ENCODE results near the gene TACC2. TPM values are rescaled to one million over a fixed set of nuclear protein-coding genes. Genes with fewer than 3 reads are reported as not detected.

TACC2 gene
- total and polyA plus RNA-seq, 5 experiments from 2014 or later: not detected

GRCh38 chr10:122130474-122131110, 141.6 kb downstream of the TACC2 start:
- no peak for ATAC-seq
- Mint-ChIP-seq H3K36me3 (no peaks in the 10 kb centered on the region), H3K27ac (no peak overlapping the region)

GRCh38 chr10:122132331-122132755, 143.4 kb downstream of the TACC2 start:
- Mint-ChIP-seq H3K4me1 (peaks cover 0 to 7% (median 1%) of the 10 kb centered on the region in 4 donors), H3K9me3 (peaks cover 0 to 4% (median 0%) of the 10 kb centered on the region in 9 donors), H3K4me3 (no peak overlapping the region), H3K36me3 (no peaks in the 10 kb centered on the region), H3K27me3 (peaks cover 8 to 59% (median 13%) of the 10 kb centered on the region in 5 donors), H3K27ac (no peak overlapping the region)
- POLR2A ChIA-PET: no interaction called here
- DNase-seq: no peak
- no peak for ATAC-seq

More at GRCh38 chr10:122130474-122131110, 141.6 kb downstream of the TACC2 start:
- POLR2A ChIA-PET: no interaction called here
- Mint-ChIP-seq H3K4me1 (peaks cover 0 to 7% (median 1%) of the 10 kb centered on the region in 4 donors), H3K4me3 (no peak overlapping the region), H3K27me3 (peaks cover 8 to 60% (median 13%) of the 10 kb centered on the region in 5 donors), H3K9me3 (peaks cover 0 to 4% (median 0%) of the 10 kb centered on the region in 9 donors)
- no peak for DNase-seq

DNA sequence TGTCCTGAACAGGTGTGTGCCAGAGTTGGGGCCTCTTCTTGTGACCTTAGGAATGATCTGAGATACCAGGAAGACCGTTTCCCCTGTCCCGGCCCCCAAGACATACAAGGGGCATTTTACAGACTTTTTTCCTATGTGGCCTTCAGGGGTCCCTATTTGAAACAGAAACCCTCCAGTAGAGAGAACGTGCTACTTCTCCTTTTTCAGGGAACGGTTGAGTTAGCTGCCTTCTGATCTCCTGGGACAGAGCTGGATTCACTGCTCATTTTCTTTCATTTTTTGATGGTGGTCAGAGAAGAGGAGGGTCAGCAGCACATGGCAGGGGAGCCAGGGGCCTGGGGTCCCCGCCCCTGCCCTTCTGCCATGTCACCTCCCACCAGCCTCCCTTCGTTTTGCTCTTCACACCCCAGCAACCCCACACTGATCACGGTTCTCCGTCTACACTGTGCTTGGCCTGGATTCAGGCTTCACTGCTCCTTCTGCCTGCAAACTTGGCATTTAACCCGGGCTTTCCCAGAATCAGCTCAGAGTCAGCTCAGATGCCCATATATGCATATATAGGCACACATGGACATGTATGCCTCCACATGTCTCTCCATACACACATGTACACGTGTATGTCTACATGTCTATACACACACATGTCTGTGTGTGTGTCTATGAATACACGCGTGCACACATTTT, 144.1 kb downstream of the TACC2 start:
- H3K36me3 Mint-ChIP-seq: no peaks in the 10 kb centered on the region
- H3K4me3 Mint-ChIP-seq: no peak overlapping the region
- POLR2A ChIA-PET: no interaction called here
- ATAC-seq (no peak), DNase-seq (no peak)
- peaks cover 0 to 4% (median 0%) of the 10 kb centered on the region in 9 donors for H3K9me3 Mint-ChIP-seq
- H3K4me1 Mint-ChIP-seq: peaks cover 0 to 7% (median 1%) of the 10 kb centered on the region in 4 donors
- H3K27ac Mint-ChIP-seq: no peak overlapping the region
- H3K27me3 Mint-ChIP-seq: peaks cover 8 to 52% (median 13%) of the 10 kb centered on the region in 5 donors

DNA sequence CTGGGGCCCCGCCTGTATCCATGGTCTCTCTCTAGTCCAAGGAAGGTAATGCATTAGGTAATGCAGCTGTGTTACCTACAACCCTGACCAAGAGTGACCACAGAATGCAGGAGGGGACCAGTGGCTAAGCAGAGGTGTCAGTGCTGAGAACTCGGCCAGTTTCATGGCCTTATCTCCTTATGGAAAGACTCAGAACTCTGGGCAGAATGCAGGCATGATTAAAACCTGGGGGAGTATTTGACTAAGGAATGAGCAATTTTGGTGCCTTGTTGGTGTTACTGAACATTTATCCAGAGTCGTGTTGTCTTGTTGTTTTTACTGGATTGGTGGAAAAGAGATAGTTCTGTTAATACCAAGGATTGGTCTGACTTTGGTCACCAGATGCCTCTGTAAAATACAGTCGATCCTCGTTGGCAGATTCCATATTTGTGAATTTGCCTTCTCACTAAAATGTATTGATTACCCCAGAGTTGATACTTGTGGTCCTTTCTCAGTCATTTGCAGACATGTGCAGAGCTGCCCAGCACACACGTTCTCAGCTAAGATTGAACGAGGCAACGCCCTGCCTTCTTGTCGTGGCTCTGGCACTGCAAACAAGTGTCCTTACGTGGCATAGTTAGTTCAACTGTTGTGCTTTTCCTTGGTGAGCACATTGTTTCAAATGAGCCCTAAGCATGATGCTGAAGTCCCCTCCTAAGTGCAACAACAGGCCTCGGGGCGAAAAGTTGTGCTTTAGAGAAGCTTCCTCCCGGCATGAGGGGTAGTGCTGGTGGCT, 146.5 kb downstream of the TACC2 start:
- POLR2A ChIA-PET: no interaction called here
- DNase-seq: no peak
- Mint-ChIP-seq H3K27ac (no peak overlapping the region), H3K36me3 (no peaks in the 10 kb centered on the region), H3K27me3 (peaks cover 6 to 51% (median 8%) of the 10 kb centered on the region in 5 donors), H3K9me3 (no peaks in the 10 kb centered on the region), H3K4me1 (peaks cover 0 to 7% (median 1%) of the 10 kb centered on the region in 4 donors), H3K4me3 (no peak overlapping the region)
- ATAC-seq: no peak

GRCh38 chr10:122138831-122139625, 150.1 kb downstream of the TACC2 start:
- no peak overlapping the region for H3K4me3 Mint-ChIP-seq
- DNase-seq: no peak
- H3K4me1 Mint-ChIP-seq: no peaks in the 10 kb centered on the region
- H3K36me3 Mint-ChIP-seq: no peaks in the 10 kb centered on the region
- H3K27me3 Mint-ChIP-seq: peaks cover 0 to 45% (median 2%) of the 10 kb centered on the region in 5 donors
- no peak for ATAC-seq
- H3K27ac Mint-ChIP-seq: no peak overlapping the region
- no peaks in the 10 kb centered on the region for H3K9me3 Mint-ChIP-seq
- POLR2A ChIA-PET: no interaction called here

GRCh38 chr10:122139627-122140170, 150.7 kb downstream of the TACC2 start:
- Mint-ChIP-seq H3K4me3 (no peak overlapping the region), H3K27me3 (peaks cover 0 to 38% (median 2%) of the 10 kb centered on the region in 5 donors), H3K27ac (no peak overlapping the region), H3K4me1 (no peaks in the 10 kb centered on the region), H3K36me3 (no peaks in the 10 kb centered on the region), H3K9me3 (peaks cover 0 to 6% (median 0%) of the 10 kb centered on the region in 9 donors)
- POLR2A ChIA-PET: no interaction called here
- DNase-seq (no peak), ATAC-seq (no peak)

DNA sequence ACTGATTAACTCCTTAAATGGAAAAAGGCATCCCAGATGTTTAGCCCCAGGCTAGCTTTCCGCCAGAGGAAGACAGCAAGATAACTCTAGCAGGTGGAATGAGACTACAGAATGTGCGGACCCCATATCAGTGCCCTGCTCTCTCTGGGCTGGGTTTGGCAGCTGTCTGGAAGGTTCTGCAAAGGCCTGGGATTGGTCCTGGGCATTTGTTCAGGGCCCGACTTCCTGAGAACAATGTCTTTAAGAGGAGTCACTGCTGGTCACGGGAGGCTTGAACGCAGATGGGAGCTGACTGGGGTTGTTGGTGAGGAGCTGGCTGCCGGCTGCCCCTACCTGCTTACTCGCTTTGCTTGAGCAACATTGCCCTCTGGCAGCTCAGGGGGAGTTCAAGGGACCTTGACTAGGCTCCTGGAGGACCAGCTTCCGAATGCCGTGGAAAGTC, 151.5 kb downstream of the TACC2 start:
- Mint-ChIP-seq H3K27me3 (peaks cover 2 to 34% (median 2%) of the 10 kb centered on the region in 5 donors), H3K9me3 (peaks cover 0 to 14% (median 4%) of the 10 kb centered on the region in 9 donors), H3K4me3 (no peak overlapping the region), H3K36me3 (peaks cover 0 to 5% (median 0%) of the 10 kb centered on the region in 3 donors), H3K27ac (no peak overlapping the region), H3K4me1 (no peaks in the 10 kb centered on the region)
- DNase-seq (no peak), ATAC-seq (no peak)
- POLR2A ChIA-PET: no interaction called here

DNA sequence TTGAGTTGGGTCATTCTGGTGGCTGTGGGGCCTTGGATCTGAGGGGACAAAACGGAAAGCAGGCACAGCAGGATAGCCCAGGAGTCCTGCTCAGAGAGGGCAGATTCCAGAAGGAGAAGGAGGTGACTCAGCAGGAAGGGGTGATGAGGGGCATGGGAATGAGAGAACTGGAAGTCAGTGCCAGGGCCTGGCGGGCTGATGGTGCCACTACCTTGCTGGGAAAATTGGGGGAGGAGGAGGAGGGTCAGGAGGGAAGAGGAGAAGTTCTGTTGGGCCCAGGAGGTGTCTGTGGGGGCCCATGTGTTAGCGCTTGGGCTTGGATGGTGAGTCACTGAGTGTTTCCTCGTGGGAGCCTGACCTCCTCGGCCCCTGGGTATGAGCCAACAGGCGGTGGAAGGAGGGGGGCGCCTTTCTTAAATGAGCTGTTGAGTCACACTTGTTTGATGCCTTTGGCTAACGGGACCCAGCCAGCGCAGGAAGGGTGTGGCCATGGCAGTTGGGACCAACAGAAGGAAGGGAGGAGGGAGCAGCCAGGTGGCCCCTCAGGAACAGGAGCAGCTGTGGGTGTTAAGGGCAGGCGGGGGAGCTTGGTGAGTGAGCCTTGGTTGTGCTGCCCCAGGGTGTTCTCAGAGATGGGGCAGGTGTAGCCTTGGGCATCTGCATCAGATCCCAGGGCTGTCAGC, 152.1 kb downstream of the TACC2 start:
- Mint-ChIP-seq H3K4me1 (no peaks in the 10 kb centered on the region), H3K9me3 (peaks cover 0 to 16% (median 4%) of the 10 kb centered on the region in 9 donors), H3K27me3 (peaks cover 2 to 34% (median 2%) of the 10 kb centered on the region in 5 donors), H3K27ac (peak overlapping the region in 1 of 10 donors; percentile 43), H3K36me3 (peaks cover 0 to 5% (median 0%) of the 10 kb centered on the region in 3 donors), H3K4me3 (no peak overlapping the region)
- ATAC-seq (no peak), DNase-seq (no peak)
- POLR2A ChIA-PET: no interaction called here

GRCh38 chr10:122141821-122142640, 153.1 kb downstream of the TACC2 start:
- POLR2A ChIA-PET: no interaction called here
- H3K27me3 Mint-ChIP-seq: peaks cover 2 to 34% (median 2%) of the 10 kb centered on the region in 5 donors
- DNase-seq (no peak), ATAC-seq (no peak)
- no peaks in the 10 kb centered on the region for H3K4me1 Mint-ChIP-seq
- H3K9me3 Mint-ChIP-seq: peaks cover 0 to 16% (median 4%) of the 10 kb centered on the region in 9 donors
- no peak overlapping the region for H3K27ac Mint-ChIP-seq
- H3K4me3 Mint-ChIP-seq: no peak overlapping the region
- H3K36me3 Mint-ChIP-seq: peaks cover 0 to 5% (median 0%) of the 10 kb centered on the region in 3 donors

- DNase-seq: peak in 1 of 10 donors; percentile 13
- Mint-ChIP-seq H3K27ac (no peak overlapping the region), H3K36me3 (peaks cover 0 to 5% (median 0%) of the 10 kb centered on the region in 3 donors), H3K4me1 (no peaks in the 10 kb centered on the region), H3K4me3 (no peak overlapping the region), H3K9me3 (peaks cover 0 to 16% (median 5%) of the 10 kb centered on the region in 9 donors), H3K27me3 (peaks cover 2 to 34% (median 2%) of the 10 kb centered on the region in 5 donors)
- POLR2A ChIA-PET: no interaction called here
- ATAC-seq: no peak
Observed at GRCh38 chr10:122142641-122143237, 153.8 kb downstream of the TACC2 start.
